HG03439 (cell line): Measurements from ENCODE around the gene SLC51B.
"Not testable (repeated sequence)": the region's sequence is repeated elsewhere in the genome, so short reads cannot be mapped to it uniquely, and the experiment has no call there.

ENCODE experiments used
- ATAC-seq: cut with Tn5 transposase; IDR thresholded peaks from one replicate; pipeline ENCODE4 v1.9.1; 2021; ENCODE audit warnings: mild to moderate bottlenecking, moderate library complexity; ENCODE audit not compliant: unreplicated experiment

The SLC51B gene

DNA sequence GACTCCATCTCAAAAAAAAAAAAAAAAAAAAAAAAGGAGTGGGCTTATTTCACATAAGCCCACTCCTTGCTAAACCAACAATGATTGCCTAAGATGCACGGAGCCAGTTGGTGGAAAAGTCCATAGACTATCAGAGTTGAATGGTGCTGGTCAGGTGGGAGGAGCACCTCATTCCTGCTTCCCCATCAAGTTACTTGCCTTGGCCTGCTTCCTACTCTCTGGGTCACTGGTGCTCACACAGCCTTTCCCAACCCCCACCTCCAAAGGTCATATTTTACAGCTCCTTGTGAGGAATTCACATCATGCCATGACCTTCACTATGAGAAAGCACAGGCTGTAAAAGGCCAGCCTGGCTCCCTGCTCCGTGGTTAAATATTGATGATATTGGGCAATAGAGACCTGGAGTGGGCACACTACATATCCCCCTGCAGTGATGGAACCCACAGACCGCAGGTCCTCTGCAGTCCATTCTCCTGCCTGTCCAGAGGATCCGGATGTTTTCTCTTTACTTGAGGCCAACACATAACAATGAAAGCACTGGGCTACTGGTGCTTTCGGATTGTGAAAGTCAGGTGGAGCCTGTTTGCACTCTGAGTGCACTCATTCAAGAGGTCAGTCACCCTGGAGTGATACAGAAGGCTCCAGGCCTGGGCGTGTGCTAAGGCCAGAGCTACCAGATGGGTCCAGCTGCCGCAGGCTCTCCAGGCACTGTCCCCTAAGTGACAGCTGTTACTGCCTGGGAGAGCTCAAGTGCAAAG is at the start of gene SLC51B:
Gene SLC51B, plus strand, starts transcription at position 664 of the 758 bp plus-strand sequence. CDS start 4,618 bp downstream, outside the sequence.
- no peak for ATAC-seq

DNA sequence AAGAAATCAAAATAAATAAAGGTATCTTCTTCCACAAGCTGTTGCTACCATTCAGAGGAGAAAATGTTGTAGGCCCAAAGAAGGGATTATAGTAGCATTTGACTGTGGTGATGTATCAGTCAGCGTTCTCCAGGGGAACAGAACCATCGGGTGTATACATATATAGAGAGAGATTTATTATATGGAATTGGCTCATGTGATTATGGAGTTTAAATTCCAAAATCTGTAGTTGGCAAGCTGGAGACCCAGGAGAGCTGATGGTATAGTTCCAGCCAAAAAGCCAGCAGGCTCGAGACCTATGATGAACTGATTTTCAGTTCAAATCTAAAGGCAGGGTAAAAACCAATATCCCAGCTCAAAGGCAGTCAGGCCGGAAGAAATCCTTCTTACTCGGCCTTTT is 48.1 kb upstream of the SLC51B start:
- ATAC-seq: no peak

DNA sequence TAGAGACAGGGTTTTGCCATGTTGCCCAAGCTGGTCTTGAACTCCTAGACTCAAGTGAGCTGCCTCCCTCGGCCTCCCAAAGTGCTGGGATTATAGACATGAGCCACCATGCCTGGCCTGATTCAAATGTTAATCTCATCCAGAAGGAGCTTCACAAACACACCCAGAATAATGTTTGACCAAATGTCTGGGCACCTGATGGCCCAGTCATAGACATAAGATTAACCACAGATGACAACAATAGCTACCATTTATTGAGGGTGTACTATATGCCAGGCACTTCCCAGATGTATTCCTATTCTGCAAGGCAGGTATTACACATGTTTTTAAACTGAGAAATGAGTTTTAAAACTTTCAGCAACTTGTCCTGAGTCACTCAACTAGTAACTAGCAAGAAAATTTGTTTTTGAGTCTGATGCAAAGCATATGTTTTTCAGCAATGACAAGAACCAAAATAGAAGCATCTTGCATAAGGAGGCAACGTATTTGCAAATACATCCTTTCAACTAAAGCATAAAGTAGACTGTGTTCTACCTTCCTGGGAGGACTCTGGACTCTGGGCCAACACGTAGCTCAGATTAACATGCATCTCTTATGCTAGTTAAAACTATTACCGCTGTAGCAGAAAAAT is 47.3 kb upstream of the SLC51B start:
- ATAC-seq: no peak

DNA sequence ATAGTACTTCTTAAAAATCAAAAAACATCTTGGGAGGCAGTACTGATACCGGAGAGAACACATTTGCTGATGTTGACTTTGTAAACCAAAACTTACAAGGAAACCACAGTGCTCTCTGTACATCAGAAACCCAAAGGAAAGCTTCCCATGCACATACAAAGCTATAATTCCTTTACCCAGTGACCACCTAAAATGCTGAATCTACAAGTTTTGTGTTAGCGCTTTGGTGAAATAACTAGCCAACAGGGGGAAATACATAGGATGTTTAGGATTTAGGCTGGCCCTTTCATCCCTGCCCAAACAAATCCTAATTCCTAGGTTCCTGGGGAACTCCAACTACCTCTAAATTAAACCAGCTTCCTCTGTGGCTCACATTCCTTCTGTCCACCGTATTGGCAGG is 40.2 kb upstream of the SLC51B start:
- no peak for ATAC-seq

DNA sequence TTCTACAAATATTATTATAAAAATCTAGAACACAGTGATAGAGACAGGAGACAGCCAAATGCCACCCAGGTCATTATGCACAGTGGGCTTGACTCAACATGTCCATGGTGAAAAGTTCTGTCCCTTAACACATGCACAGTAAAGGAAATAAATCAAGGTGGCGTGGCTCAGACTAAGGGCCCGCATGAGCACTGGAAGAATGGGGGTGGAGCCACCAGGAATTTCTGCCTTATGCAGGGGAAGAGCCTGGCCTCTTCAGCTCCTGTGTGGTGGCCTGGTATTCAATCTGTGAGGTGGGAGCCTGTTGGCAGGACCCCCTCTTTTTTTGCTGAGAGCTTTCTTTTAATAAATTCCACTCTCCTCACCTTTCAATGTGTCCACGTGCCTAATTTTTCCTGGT is 38.3 kb upstream of the SLC51B start:
- ATAC-seq: no peak

DNA sequence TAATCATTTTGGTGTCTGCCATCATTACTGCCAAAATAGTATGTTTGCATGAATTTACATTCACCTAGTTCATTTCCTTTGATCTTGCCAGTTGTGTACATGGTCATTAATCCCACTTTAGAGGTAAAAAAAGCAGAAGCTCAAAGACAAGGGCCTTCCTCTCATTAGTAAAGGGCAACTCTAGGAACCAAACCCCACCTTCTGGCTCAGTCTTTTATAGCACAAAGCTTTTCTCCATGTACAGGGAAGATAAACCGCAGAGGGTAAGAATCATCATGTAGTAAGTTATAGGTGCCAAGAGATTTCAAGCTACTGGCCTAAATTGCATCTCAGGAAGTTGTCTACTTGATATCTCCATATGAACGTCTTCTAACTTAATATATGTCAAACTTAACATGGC is 36.2 kb upstream of the SLC51B start:
- no peak for ATAC-seq

DNA sequence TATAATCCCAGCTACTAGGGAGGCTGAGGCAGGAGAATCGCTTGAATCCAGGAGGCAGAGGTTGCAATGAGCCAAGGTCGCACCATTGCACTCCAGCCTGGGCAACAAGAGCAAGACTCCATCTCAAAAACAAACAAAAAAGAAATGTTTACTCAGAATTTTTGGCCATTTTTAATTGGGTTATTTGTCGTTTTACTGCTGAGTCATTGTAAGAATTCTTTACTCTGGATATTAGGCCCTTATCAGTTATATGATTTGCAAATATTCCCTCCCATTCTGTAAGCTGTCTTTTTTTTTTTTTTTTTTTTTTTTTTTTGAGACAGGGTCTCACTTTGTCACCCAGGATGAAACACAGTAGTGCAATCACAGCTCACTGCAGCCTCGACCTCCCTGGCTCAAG is 34.0 kb upstream of the SLC51B start:
- not testable (repeated sequence) for ATAC-seq

DNA sequence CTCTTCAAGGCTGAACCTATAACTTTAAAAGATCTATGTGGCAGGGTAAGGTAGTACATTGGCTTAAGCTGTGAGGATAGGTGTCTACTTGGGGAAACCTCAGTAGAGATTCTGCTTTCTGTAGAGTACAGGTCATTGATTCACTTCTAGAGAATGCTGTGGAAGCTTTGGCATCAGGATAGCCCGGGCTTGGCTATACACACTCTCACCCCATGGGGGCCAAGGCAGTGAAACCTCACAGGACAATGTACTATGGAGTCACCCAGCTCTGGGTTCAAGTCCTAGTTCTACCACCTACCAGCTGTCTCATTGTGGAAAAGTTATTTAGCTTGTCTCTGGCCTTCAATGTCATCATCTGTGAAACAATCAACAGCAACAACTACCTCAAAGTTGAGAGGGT is 24.8 kb upstream of the SLC51B start:
- no peak for ATAC-seq

DNA sequence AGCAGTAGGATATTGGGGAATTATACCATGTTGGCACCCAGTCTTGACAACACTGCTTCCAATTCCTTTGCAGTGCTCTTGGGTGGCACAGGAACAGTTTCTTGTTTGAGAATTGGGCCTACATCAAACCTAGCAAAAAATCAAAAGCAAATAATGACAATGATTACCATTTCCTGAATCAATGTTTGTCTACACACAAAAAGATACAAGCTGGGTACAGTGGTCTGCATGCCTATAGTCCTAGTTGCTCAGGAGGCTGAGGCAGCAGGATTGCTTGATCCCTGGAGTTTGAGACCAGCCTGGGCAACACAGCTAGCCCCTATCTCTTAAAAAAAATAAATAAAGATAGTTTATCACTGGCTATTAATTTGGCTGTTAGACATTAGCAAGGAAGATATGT is 23.7 kb upstream of the SLC51B start:
- ATAC-seq: no peak

DNA sequence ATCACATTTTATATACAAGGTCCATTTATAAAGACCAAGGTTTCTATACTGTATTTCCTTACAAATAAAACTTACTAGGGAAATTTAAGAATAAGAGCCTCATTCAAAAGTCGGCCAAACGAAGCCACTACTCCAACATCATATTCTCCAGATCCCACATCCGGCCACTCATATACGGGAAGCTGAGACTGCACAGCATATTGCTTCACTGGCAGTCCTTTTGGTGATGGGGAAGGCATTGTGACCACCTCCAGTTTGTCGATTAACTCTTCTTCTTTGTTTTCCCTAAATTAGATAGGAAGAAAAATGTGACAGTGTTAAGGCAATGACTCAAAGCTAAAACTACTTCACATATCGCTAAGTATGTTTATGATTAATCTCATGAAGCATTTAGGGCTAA is 18.4 kb upstream of the SLC51B start:
- no peak for ATAC-seq

DNA sequence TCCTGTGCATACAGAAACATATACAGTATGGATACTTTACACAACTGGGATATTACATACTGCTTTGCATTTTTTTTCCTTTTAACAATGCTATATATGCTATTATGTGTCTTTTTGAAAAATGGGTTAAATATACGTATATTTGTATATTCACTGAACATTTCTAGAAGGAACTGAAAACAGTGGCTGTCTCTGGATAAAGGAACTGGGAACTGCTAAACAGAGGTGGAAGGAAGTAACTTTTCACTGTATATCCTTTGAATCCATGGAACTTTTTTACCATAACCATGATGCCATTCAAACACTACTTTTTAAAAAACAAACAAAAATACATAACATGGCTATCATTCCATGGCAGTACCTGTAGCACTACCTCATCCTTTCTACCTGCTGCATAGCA is 17.6 kb upstream of the SLC51B start:
- ATAC-seq: no peak

DNA sequence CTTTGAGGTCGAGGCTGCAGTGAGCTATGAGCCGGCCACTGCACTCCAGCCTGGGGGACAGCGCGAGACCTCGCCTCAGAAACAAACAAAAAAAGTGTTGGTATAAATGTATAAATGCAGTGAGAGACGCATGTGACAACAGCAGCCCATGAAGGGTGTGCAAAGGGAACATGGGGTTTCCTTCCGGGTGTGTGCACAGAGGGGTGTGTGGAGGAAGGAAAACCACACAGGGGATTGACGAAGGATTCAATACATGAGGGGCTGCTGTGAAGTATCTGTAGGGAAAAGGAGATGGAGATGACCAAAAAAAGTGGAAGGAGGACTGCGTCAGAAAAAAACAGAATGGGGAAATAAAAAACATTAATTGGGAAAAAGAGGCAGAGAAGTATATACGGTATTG is 16.8 kb upstream of the SLC51B start:
- ATAC-seq: no peak

DNA sequence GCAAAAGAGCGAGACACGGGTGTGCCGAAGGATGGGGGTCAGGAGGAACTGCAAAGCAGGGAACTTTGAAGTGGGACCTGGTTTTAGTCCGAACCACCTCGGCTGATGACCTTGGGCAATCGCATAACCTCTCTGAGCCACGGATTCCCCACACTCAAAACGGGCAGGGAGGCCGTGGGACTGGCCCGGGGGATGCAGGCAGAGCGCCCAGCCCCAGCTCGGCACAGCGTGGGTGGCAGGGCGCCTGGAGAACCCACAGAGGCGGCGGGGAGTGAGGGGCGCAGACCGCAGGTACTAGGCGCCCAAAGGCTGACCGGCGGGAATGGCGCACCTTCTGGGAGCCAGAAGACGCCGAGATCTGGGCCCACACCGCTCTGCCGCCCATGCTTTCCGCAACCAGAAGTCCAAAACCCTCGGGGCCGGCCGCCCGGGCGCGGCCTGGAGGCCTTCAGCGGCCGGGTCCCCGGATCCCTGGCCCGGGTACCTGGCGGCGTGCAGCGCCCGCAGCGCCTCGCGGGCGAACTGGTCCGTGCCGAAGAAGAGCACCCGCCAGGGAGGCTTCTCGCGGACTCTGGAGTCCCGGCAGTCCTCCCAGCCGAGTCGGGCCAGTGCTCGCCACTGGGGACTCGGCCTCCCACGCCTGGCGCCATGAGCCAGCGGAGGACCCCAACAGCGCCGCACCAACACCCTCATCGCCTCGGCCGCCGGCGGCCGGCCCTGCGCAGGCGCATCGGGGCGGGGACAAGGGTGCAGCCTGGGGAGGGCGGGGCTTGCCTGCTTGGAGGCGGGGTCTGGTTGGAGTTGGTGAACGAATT is 16.1 kb upstream of the SLC51B start, which contains the start of gene MTFMT:
Gene MTFMT, minus strand, starts transcription at position 719 of the 815 bp plus-strand sequence. Its CDS starts 26 bp downstream, at position 693.
- peak; percentile 65 for ATAC-seq

DNA sequence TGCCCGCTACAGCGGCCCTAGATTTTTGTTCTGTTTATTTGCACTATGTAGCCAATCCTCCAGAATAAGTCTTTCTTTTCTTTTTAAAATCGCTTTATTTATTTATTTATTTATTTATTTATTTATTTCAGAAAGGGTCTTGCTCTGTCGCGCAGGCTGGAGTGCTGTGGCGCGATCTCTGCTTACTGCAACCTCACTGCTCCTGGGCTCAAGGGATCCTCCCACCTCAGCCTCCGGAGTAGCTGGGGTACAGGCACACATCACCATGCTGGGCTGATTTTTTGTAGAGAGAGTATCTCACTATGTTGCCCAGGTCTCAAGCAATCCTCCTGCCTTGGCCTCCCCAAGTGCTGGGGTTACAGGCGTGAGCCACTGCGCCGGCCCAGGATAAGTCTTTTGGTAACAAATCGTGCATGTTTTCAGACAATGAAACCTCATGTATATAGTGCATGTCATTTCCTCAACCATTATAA is 15.4 kb upstream of the SLC51B start:
- no peak for ATAC-seq

DNA sequence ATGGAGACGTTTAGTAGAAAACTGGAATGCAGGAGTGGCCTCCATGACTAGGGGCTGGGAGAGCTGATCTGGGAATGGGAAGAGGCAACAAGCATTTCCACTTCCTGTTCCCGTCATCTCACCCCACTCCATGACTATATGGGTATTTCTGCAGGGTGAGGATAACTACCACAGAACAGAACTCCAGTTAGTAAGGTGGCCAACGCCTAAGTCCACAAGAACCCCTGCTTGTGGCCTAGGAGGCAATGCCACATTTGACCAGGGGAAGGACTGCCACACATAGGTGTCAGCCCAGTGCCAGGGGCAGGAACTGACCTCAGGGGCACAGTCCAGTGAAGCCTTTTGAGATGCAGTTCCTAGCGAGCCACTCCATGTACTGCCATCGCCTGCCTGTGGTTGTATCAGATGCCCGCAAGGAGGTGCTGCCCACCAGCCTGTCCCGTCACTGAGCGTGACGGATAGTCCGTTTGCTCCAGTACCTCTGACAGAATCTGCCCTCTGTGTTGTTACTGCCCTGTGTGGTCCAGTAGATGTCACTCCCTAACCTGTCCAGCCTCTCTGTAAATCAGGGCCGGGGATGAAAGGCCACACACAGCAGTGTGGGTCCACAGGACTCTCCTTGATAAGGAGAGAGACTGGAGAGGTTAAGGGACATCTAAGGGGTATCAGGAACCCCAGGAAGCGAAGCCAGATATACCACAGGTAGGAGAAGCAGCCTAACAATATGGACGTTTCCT is 12.2 kb upstream of the SLC51B start:
- ATAC-seq: no peak

DNA sequence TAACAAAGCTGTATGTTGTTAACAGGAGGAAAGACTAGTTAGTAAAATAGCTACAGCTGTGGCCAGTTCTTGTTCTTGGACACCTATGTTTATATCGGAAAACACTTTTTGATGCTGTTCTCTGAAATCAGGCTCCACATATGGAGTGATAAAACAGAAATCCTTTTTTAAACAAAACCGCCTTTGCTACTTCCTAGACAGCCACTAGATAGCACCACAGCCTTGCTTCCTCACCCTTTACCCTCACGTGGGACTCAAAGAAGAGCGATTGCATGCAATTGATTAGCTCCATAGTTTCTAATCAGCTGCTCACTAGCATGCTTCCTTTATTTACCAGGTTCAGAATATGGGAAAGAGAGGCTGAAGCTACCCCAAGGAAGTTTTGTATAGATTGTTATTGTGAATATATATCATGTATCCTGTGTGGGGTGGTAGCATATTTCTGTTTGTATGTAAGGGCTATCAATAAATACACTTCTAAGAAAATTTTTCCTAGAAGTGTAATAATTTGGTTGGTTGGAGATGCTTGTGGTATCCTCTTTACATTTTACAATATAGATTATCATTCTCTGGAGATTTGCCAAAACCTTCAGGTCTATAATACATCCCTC is 11.4 kb upstream of the SLC51B start:
- ATAC-seq: no peak

DNA sequence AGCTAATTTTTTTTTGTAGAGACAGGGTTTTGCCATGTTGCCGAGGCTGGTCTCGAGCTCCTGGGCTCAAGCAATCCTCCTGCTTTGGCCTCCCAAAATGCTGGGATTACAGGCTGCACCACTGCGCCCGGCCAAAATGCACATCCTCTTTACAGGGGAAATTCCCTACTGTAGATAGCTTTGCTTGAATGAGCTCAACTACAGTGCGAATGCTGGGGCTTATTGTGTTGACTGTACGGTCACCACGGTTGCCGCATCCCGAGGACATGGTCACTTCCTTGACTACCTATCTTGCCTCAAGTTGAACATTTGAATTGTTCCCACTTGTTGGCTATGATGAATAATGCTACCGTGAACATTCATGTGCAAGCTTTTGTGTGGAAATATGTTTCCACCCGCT is 10.5 kb upstream of the SLC51B start:
- no peak for ATAC-seq

DNA sequence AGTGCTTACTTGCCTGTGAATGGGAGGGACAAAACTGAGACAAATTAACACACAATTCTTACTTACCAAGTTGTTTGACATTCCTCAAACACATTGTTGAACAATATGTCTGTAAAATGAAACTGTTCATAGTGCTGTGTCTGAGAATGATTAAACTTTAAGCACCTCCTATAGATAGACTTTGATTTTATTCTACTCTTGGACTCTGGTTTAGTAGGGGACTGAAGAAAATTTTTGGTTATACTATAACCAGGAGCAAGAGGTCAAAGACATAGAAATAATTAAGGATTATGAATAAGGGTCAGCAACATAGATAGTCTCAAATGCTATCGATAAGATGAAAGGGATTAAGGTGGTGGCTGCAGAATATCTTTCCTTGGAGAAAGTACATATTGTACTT is 7.9 kb upstream of the SLC51B start:
- ATAC-seq: no peak

DNA sequence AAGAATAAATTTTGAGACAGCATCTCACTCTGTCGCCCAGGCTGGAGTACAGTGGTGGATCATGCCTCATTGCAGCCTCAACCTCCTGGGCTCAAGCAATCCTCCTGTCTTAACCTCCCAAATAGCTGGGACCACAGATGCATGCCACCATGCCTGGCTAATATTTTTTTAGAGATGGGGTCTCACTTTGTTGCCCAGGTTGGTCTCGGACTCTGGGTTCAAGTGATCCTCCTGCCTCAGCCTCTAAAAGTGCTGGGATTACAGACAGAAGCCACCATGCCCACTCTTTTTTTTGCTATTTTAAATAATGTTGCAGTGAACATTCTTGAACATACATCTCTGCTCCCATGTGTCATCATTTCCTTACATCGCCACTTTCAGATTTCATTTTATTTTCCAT is 6.8 kb upstream of the SLC51B start:
- no peak for ATAC-seq

DNA sequence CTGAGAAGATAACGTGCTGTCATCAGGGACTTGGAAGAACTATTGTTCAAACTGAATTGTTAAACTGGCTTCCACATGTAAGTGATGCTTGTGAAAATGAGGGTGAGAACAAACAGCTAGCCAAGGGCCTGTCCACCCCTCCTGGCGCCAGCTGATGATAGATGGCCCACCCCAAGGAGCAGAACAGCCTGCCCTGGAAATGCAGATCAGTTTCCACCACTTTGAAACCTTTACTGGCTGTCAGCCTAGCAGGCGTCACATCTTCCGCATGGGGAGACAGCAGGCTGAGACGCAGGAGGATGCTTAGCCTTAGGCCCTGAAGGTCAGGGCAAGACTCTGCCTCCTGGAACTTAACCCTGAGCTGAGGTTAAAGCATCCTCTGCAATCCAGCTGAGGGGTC is 6.4 kb upstream of the SLC51B start:
- no peak for ATAC-seq

DNA sequence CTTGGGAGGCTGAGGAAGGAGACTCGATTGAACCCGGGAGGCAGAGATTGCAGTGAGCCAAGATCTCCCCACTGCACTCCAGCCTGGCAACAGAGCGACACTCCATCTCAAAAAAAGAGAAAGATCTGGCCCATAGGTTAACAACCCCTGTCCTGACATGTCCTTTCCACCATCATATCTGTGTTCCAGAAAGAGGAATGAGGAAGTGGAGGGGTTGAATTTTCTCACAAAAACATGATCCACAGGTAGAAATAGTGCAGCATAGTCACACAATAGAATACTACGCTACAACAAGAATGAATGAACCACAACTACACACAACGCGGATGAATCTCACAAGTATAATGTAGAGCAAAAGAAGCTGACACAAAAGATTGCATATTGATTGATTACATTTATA is 4.7 kb upstream of the SLC51B start:
- ATAC-seq: no peak
